HG03521 (cell line): ENCODE results near the gene ARID1B.
"Not testable (repeated sequence)": the region's sequence is repeated elsewhere in the genome, so short reads cannot be mapped to it uniquely, and the experiment has no call there.

ENCODE experiments used
- ATAC-seq: cut with Tn5 transposase; IDR thresholded peaks from one replicate; pipeline ENCODE4 v1.9.1; 2021; ENCODE audit warnings: mild to moderate bottlenecking, moderate library complexity; ENCODE audit not compliant: unreplicated experiment

The ARID1B gene

DNA sequence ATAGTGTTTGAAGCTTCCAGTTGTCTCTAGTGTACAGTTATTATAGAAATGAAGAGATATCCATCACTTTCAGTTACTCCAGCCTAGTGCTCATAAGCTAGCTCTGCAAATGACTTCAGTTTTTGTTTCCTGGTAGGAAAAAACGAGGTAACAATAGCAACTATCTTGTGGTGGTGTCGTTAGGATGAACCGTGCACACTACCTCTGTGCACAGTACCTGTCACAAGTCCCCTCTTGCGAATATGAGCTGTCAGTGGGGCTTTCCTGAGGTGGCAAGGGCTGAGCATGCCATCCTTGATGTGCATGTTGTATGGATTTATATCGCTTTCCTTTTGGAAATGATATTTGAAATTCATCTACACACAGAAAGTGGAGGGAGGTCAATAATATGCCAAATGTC lies 151.8 kb downstream of the ARID1B start:
- no peak for ATAC-seq

DNA sequence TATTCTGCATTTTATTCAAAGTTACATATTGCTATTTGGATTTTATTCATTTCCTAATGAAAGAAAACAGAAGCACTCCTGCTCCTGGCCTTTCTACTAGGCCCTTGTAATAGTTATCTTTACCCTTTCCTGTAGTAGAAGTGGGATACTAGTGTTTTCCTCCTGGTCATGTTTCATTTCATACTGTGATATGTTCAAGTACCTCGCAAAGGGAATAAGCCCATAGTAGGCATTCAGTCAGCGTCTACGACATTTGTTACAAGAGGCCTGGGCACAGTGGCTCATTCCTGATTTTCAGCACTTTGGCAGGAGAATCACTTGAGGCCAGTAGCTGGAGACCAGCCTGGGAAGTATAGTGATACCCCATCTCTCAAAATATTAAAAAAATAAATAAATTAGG lies 154.1 kb downstream of the ARID1B start:
- ATAC-seq = no peak

DNA sequence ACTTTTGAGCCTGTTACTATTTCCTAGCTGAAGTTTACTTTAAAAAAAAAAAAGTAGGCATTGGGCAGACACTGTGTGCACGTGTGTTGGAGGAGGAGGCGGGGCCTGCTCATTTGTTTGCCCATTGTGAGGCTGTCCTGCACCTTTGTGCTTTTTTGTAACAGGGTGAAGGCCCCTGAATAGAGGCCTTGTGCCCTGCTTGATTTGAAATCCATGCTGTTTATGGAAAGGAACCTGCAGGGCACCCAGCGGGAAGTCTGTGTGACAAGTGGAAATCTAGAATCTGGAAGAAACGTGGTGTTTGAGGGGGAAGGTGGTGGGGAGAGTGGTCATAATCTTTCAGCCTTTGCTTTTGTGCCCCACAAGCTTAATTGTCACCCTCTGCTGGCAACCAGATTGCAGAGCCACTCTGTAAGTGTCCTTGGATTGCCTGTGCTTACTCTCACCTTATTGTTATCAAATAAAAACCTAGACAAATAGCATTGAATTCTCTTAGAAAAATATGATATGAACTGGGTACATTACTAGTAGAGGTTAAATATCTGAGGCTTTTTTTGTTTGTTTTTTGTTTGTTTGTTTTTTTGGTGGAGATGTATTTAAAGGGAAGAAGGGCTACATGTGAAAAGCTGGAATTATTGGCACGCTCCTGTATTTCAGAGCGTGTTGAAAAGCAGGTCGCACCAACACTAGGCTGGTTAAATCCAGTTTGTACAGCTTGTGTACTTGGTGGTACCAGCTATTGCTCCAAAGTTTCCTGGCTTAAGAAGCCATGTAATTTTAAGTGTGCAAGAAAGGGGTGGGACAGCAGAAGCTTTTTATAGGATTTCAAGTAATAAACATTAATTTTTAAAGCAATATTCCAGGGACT lies 156.3 kb downstream of the ARID1B start:
- ATAC-seq = no peak

DNA sequence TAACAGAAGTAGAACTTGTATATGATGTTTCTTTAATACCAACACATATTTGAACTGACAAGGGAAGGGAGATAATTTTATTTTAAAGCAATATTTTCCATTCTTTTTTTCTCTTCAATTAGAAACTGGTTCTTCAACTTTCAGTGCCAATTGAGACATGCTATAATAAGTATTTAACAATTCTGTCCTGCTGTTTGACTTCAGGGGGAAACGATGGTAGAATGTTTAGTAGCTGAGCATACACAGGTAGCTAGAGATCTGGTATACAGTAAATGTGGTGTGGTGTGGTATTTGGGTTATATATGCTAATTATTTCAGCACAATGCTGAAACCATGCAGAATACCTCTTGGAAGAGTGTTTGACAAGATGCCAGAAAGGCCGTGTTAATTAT lies 156.9 kb downstream of the ARID1B start:
- ATAC-seq = no peak

DNA sequence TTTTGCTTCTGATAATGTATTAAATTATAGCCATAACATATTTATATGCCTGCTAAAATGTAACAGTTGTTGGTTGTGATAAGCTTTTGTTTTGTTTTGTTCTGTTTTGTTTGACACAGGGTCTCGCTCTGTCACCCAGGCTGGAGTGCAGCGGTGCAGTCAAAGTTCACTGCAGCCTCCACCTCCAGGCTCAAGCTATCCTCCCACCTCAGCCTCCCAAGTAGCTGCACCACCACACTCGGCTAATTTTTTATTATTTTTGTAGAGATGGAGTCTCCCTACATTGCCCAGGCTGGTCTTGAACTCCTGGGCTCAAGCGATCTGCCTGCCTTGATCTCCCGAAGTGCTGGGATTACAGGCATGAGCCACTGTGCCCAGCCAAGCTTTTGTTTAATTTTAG lies 157.8 kb downstream of the ARID1B start:
- ATAC-seq = no peak

DNA sequence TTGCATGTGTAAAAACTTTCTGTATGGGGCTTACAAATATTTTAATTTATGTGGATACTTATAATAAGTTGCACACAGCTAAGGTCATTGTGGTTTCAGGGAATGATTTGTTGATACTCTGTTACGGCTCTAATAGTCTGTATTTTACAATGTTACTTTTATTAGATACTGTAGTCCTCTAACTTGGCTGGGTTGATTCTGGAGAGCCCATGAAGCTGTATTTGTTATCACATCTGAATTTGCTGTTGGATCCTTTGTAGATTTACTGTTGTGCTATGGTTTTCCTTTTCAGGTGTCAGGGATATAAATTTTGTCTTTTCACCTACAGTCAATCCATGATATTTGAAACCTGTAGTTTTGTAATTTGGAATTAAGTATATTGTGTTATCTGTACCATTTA lies 161.0 kb downstream of the ARID1B start:
- no peak for ATAC-seq

DNA sequence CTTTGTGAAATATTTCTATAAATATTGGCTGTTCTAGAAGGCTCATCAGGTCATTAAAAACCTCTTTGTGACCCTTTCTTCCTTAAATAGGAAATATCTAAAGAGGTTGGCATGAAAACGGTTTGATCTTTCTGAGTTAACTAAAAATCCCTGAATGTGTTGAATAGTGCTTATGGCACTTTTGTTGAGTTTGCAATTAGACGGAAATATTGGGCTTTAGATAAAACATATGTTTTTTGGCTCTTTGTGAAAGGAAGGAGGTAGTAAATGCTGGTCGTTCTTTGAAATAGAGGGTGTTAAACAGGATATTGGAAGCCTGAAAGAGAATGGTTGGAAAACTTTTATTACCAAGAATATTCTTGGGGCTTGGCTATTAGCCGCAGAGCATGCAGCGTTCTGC lies 163.0 kb downstream of the ARID1B start:
- no peak for ATAC-seq

DNA sequence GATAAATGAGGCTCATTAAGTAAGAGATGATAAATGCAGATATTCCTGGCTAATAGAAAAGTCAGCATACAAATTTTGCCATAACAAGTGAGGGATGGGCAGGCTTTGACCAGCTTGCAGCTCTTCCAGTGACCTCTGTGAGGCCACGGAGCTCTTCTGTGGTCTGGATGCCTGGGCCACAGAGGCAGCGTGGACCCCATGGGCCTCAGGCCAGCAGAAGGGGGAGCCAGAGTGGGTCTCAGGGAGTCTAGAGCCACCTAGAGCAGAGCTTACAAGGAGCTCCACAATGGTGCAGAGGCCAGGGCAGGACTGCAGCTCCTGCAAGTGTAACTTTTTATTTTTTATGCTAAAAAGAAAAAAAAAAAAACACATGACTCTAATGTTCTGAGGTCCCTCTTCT lies 165.1 kb downstream of the ARID1B start:
- no peak for ATAC-seq

DNA sequence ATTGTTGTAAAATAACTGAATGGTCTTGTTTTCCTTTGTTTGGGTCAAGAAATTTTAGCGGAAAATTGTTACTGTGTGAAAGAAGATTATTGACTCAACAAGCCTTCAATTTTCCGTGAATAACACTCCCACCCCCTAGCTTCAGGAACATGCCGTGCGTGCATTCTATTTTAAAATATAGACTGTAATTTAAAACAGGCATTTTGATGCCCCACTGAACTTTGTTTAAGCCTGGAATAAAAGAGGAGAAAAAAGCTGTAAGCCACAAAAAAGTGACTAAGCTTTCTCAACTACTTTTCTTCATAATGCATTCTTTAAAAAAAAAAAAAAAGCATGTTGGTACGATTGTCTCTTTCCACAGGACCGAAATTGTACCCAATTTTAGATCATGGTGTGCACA lies 166.0 kb downstream of the ARID1B start:
- ATAC-seq = no peak

DNA sequence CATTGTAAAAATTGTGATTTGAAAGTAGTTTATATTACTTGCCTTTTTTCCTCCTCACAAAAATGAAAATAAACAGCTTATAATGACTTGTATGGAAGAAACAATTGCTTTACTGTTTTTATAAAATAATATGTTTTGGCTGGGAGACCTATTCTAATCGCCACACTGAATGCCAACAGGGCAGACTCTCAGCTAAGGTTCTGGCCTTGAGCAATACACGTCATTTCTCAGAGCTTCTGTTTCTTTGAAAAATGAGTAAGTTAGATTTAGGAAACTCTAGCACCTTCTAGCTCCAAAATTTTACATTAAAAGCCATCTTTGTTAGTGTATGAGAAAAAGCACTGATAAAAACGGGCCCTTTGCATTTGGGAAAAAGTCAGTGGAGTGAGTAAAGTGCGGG lies 166.6 kb downstream of the ARID1B start:
- ATAC-seq = no peak

DNA sequence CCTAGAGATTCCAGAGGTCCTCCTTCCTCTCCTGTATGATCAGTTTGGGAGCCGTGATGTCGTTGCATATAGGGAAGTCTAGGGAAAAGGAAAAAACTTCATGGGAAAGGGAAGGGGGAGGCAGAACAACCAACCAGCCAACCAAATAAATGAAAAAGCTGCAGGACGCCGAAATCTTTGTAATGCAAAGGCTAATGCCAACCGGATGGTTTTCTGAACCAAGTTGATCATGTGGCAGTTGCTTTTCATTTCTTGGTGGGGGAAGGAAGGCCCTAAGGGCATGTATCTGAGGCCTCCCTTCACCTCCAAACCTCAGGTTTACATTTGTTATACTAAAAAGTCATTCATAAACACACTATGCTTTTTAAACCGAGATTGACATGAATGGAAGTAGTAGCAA lies 167.2 kb downstream of the ARID1B start:
- no peak for ATAC-seq

DNA sequence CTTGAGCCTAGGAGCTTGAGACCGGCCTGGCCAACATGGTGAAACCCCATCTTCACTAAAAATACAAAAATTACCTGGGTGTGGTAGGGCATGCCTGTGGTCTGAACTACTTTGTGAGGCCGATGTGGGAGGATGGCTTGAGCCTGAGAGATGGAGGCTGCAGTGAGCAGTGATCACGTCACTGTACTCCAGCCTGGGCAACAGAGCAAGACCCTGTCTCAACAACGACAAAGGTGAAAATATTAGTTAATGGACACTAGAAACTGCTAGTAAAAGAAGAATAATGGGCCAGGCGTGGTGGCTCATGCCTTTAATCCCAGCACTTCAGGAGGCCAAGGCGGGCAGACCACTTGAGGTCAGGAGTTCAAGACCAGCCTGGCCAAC lies 168.6 kb downstream of the ARID1B start:
- ATAC-seq = not testable (repeated sequence)

DNA sequence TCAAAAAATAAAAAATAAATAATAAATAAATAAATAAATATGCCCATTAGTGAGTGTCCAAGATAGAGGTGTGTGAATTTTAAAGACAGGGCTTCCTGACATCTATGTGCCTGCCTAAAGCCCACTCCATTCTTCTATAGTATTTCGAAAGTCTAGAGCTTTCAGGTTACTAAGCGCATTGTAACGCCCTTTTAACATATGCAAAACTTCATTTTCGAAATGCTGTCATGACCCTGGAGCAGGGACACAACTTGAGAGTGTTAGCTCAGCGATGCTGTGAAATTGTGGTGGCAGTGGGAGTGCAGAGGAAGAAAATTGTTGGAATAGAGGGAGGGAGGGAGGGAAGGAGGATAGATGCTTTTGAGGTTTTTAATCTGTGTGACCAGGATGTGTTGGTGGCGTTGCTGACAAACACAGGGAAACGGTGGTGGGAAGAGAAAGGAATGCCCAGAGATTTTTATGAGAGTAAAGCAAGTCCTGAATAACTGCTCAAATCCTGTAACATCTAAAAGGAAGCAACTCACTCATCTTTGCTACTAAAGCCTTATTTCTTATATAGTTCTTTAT lies 169.3 kb downstream of the ARID1B start:
- ATAC-seq = no peak

DNA sequence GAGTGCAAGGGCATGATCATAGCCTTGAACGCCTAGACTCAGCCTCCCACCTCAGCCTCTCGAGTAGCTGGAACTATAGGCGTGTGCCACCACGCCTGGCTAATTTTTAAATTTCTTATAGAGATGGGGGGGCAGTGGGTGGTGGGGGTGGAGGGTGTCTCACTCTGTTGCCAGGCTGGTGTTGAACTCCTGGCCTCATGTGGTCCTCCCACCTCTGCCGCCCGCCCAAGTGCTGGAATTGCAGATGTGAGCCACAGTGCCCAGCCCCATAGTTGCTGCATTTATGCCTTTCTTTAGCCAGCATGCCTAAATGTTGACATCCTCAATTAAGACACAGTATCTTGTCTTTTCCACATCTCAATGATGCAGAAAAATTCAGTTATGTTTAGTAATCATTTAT lies 171.1 kb downstream of the ARID1B start:
- no peak for ATAC-seq

DNA sequence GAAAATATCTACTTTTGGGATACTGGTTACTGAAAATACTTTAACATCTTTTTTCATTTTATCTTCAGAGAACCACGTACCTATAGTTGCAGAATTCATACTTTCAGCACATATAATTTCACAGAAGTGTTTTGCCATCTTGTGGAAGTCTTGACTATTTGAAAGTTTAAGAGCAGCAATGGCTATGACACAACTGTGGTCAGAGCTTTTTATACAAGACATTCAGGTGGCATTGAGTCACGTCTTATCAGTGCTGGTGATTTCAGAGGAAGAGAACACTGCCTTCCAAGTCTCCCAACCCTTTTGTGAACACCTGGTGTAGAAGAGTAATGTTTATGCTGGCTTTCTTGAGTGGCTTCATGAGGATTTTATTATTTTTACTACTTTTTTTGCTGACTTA lies 171.6 kb downstream of the ARID1B start:
- no peak for ATAC-seq

DNA sequence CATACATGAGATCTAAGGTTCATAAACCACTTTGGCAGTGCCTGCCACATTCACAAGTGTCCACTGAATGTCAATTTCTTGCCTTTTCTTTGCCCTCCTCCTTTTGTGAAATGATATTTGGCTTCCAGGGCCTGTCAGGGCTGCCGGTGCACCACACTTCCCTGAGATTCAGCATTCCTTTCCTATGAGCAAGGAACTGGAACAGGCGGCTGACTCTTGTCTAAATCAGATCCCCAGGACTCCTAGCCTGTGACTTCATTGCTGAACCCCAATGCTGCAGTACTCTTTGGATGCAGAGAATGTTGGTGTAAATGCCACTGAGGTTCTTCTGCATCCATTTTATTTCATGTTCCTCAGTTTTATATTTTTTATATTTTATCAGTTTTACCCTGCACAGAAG lies 172.2 kb downstream of the ARID1B start:
- no peak for ATAC-seq

DNA sequence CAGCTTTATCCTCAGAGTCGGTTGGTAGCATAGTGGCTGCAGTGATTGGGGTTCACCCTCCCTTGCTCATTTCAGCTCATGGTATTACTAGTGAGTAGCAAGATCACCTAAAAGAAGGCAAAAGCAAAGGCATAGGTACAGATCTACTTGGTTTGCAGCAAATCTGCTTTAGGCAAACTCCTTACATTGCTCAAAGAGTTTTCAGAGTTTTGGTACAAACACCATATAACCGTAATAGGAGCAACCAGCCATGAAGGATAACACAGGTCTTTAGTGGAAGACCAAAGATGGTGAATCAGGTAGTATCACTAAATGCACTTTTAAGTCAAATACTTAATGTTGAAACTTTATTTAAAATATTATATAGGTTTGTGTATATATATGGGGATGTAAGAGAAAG lies 172.9 kb downstream of the ARID1B start:
- ATAC-seq = no peak

DNA sequence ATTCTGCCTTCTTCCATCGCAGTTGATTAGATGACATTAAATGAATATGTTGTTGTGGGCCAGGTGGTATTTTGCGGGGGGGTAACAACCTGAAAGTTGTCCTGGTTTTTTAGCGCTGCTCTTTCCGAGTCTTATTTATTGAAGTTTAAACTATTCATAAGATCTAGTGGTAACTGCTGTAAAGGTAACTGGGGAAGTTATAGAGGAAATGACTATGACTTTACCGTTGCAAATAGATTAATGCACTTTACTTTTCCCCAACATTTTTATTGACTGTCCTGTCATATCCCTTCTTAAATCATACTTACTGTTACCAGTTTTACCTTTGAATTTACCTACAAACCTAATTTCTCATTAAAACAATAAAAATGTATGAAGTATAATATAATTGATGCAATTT lies 173.4 kb downstream of the ARID1B start:
- no peak for ATAC-seq

DNA sequence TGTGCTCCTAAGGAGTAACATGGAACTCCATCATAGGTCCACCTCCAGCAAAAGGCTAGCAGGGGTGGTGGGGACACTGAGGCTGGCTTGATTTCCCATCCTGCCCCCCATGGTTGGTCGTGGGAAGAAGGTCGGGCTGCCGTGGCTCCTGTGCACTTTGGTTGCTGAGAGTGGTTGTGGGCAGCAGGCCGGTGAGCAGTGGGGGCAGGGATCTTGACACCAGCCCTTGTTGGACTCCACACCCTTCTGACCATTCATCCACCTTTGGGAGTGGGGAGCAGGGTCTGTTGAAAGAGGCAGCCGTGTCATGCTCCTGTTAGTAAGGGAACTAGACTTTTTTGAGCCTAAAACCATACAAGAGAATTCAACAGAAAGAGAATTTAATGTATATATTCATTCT lies 175.2 kb downstream of the ARID1B start:
- no peak for ATAC-seq

DNA sequence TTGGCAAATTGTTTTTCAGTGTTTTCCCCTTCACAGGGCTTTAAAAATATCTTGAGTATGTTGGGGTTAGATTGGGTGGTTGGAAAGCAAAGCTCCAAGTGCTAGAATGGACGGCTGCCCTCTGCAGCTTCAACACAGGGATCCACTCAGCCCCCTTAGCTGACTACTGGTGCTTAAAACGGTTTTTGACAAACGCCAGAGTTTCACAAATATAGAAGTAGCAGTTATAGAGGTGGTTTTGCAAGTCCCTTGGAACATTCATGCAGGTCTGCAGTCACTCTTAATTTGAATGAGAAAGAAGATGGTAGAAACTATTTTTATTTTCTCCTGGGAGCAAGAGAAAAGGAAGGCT lies 175.9 kb downstream of the ARID1B start:
- no peak for ATAC-seq

DNA sequence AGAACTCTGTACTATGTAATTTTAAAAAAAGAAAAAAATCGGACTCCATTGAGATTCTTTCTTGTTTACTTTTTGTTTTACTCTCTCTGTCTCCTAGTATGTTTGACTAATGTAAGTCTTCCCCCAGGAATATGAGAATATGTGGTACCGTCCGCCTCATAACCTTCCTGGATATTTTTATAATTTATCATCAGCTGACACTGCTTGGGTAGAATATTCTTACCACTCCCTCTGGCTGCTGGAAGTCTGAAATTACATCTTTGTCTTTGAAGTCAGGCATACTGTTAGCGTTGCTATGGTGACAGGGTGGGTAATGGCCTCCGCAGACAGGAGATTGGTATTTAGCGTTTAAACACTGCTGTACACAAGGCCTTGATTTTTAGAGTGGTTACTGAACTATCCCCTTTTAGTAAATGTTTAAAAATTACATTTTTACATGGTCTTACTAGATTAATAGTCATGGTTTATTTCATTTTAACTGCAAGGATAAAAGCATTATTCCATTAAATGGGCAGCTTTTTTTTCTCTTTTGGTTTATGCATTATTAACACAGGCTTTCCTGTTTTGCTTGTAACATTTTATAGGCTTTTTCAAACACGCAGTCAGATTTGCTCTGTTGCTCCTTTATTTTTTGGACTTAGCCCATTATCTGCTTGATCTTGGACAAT lies 176.4 kb downstream of the ARID1B start:
- ATAC-seq = no peak

DNA sequence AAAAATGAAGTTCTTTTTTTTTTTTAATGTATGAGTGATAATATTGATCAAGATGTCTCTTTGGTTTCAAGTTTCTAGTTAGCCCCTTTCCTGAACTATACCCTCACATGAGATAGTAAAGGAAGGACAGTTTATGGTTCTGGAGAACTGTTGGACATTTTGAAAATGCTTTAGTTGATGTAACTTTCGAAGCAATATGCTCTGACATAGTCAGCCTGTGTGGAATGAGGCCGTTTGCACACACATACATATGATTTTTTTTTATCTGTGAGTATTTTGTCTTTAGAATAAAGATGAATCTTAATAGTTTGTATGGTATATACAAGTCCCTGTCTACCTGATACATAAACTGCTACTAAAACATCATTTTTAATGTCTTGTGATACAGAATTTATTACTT lies 177.0 kb downstream of the ARID1B start:
- no peak for ATAC-seq
